Measurements from ENCODE around the gene LMAN2L.
"Not testable (repeated sequence)": the region's sequence is repeated elsewhere in the genome, so short reads cannot be mapped to it uniquely, and the experiment has no call there.

The LMAN2L gene

GRCh38 chr2:96687711-96688640, 51.9 kb downstream of the LMAN2L start:
- no peak for DNase-seq (ENCODE audit: low read depth)

GRCh38 chr2:96687266-96687665, 52.6 kb downstream of the LMAN2L start:
- no peak for DNase-seq (ENCODE audit: low read depth)

GRCh38 chr2:96685577-96686459, 54.0 kb downstream of the LMAN2L start:
- DNase-seq (ENCODE audit: low read depth): no peak

- DNase-seq (ENCODE audit: low read depth): no peak
Measured at GRCh38 chr2:96684883-96685576, 54.8 kb downstream of the LMAN2L start.

GRCh38 chr2:96683972-96684820, 55.7 kb downstream of the LMAN2L start:
- DNase-seq (ENCODE audit: low read depth): no peak

- DNase-seq (ENCODE audit: low read depth): no peak
Measured at GRCh38 chr2:96683307-96683706, 56.6 kb downstream of the LMAN2L start.

- DNase-seq (ENCODE audit: low read depth): no peak
Measured at GRCh38 chr2:96681540-96681939, 58.3 kb downstream of the LMAN2L start.

- DNase-seq (ENCODE audit: low read depth): no peak
Measured at GRCh38 chr2:96680561-96681141, 59.2 kb downstream of the LMAN2L start.

GRCh38 chr2:96679848-96680247, 60.0 kb downstream of the LMAN2L start:
- no peak for DNase-seq (ENCODE audit: low read depth)

- no peak for DNase-seq (ENCODE audit: low read depth)
Measured at GRCh38 chr2:96669539-96670215, 70.2 kb downstream of the LMAN2L start.

GRCh38 chr2:96668771-96669170, 71.1 kb downstream of the LMAN2L start:
- DNase-seq (ENCODE audit: low read depth): no peak

GRCh38 chr2:96665717-96666116, 74.1 kb downstream of the LMAN2L start:
- not testable (repeated sequence) for DNase-seq (ENCODE audit: low read depth)

- peak; percentile 98 for DNase-seq (ENCODE audit: low read depth)
Measured at GRCh38 chr2:96665083-96665569, 74.7 kb downstream of the LMAN2L start.

- no peak for DNase-seq (ENCODE audit: low read depth)
Measured at GRCh38 chr2:96664366-96664925, 75.4 kb downstream of the LMAN2L start.

- no peak for DNase-seq (ENCODE audit: low read depth)
Measured at GRCh38 chr2:96663829-96664228, 76.0 kb downstream of the LMAN2L start.

GRCh38 chr2:96663177-96663576, 76.7 kb downstream of the LMAN2L start:
- no peak for DNase-seq (ENCODE audit: low read depth)

GRCh38 chr2:96662360-96662759, 77.5 kb downstream of the LMAN2L start:
- DNase-seq (ENCODE audit: low read depth): no peak

- DNase-seq (ENCODE audit: low read depth): no peak
Measured at GRCh38 chr2:96661324-96661723, 78.5 kb downstream of the LMAN2L start.

- DNase-seq (ENCODE audit: low read depth): no peak
Measured at GRCh38 chr2:96656540-96656939, 83.3 kb downstream of the LMAN2L start.

Measured in fibroblast of gingiva (primary cell).